Panc1 (cell line): ENCODE measurements around the gene CXCR3. TPM values are rescaled to one million over a fixed set of nuclear protein-coding genes. Genes with fewer than 3 reads are reported as not detected.

Source experiments
- ATAC-seq: fragments of 200-7000 bp; cut with Tn5 transposase; 2 replicates; pipeline ENCODE4 v1.9.1; 2020; ENCODE audit warnings: mild to moderate bottlenecking, moderate library complexity
- BruUV-seq: library from RNA; stranded (reverse); fragments of 400-500 nt; replicated peaks from 2 replicates; lab custom pipeline; 2021; lab: Mats Ljungman, UMichigan
- CTCF ChIA-PET: fragments of 300-600 bp; sonication (Branson Sonifier 250); formaldehyde crosslinking; loops from one replicate; lab custom pipeline; 2022; ENCODE audit warnings: antibody characterized with exemption; lab: Charles Lee
- POLR2A ChIA-PET: fragments of 300-600 bp; sonication (Branson Sonifier 250); formaldehyde crosslinking; loops from one replicate; lab custom pipeline; 2022; ENCODE audit warnings: antibody characterized with exemption; lab: Charles Lee
- DNase-seq: peaks from one replicate; pipeline ENCODE4 v3.0.0-alpha.2; 2010; ENCODE audit warnings: low read depth, low spot score
- H3K27ac ChIP-seq: 2 replicates; pipeline ENCODE4 v1.5.1; 2011; ENCODE audit warnings: mild to moderate bottlenecking, low read length, inconsistent platforms
- H3K27me3 ChIP-seq: fragments of 200-500 bp; sonication (Bioruptor generic); 2 replicates; pipeline ENCODE4 v1.6.0; 2014; ENCODE audit warnings: low read length, inconsistent platforms; ENCODE audit not compliant: control insufficient read depth, insufficient read depth
- H3K36me3 ChIP-seq: fragments of 200-500 bp; sonication (Bioruptor generic); 2 replicates; pipeline ENCODE4 v1.5.1; 2014; ENCODE audit warnings: inconsistent platforms, mild to moderate bottlenecking, low read length, moderate library complexity; ENCODE audit not compliant: control insufficient read depth, insufficient read depth
- H3K4me1 ChIP-seq: 2 replicates; pipeline ENCODE4 v1.5.1; 2011; ENCODE audit warnings: inconsistent platforms, mild to moderate bottlenecking, low read length, moderate library complexity; ENCODE audit not compliant: control insufficient read depth, insufficient read depth
- H3K4me3 ChIP-seq, 2 experiments: 2 replicates each; pipeline ENCODE4 v1.5.1; 2011 to 2012; ENCODE audit warnings: low read depth in 2 of 2, low read length in 2 of 2, mild to moderate bottlenecking in 2 of 2, inconsistent platforms in 1 of 2, moderate library complexity in 1 of 2
- H3K9me3 ChIP-seq: fragments of 200-500 bp; sonication (Bioruptor generic); 2 replicates; pipeline ENCODE4 v1.5.1; 2014; ENCODE audit warnings: low read depth, mild to moderate bottlenecking, inconsistent platforms, low read length, moderate library complexity; ENCODE audit not compliant: control insufficient read depth, insufficient read depth
- POLR2AphosphoS5 ChIP-seq: IDR thresholded peaks from 2 replicates; pipeline ENCODE4 v1.6.1; 2012; ENCODE audit warnings: mild to moderate bottlenecking, low read depth, low read length, moderate library complexity
- REST ChIP-seq, 2 experiments: IDR thresholded peaks; 2 replicates each; pipeline ENCODE4 v1.6.1; 2011 to 2012; ENCODE audit warnings: low read depth in 2 of 2, control low read depth in 1 of 2, low read length in 1 of 2, mild to moderate bottlenecking in 1 of 2, moderate library complexity in 1 of 2; ENCODE audit not compliant: insufficient read depth in 1 of 2
- SIN3A ChIP-seq: IDR thresholded peaks from 2 replicates; pipeline ENCODE4 v1.6.1; 2012; ENCODE audit warnings: low read depth, mild to moderate bottlenecking, low read length, moderate library complexity, borderline replicate concordance; ENCODE audit not compliant: insufficient read depth
- TCF7L2 ChIP-seq: IDR thresholded peaks from 2 replicates; pipeline ENCODE4 v1.6.1; 2011; ENCODE audit warnings: mild to moderate bottlenecking, low read depth, low read length, inconsistent platforms
- in situ Hi-C: cut with HindIII; loops from 2 replicates; pipeline ENCODE4 v1.10.0; 2016; ENCODE audit warnings: low sequenced_read_pairs, low pct_unique_long_range_greater_than_20kb
- intact Hi-C: fragments of 100-400 bp; cut with micrococcal nuclease; formaldehyde crosslinking; loops from one replicate; pipeline ENCODE4 v1.10.0; 2022; ENCODE audit not compliant: unreplicated experiment
- total RNA-seq: library from RNA; stranded (reverse); gene quantifications from one replicate; pipeline ENCODE4 v1.2.1, GENCODE V29; 2021; ENCODE audit not compliant: unreplicated experiment
- TF ChIP-seq, protein P1 (sequence below): fragments of 450-650 bp; IDR thresholded peaks from 2 replicates; pipeline ENCODE4 v1.5.1; 2017; ENCODE audit warnings: mild to moderate bottlenecking

Gene CXCR3
- total RNA-seq, 1 experiment from 2014 or later = not detected

- Histone ChIP-seq H3K27me3 (no peaks in the 10 kb centered on the region), H3K27ac (no peak overlapping the region), H3K4me3 (no peak overlapping the region), H3K4me1 (no peaks in the 10 kb centered on the region), H3K36me3 (no peaks in the 10 kb centered on the region), H3K9me3 (no peaks in the 10 kb centered on the region)
- in situ Hi-C loops = no loop called here
- DNase-seq (no peak), ATAC-seq (no peak)
- CTCF ChIA-PET = no interaction called here
- TF ChIP-seq REST (IDR thresholded peaks at IDR 0.05; ENCODE audit: insufficient read depth in 1 of 2, low read depth in 2 of 2, low read length in 1 of 2) = no peak
- TF ChIP-seq SIN3A = no peak
- TF ChIP-seq, protein P1, sequence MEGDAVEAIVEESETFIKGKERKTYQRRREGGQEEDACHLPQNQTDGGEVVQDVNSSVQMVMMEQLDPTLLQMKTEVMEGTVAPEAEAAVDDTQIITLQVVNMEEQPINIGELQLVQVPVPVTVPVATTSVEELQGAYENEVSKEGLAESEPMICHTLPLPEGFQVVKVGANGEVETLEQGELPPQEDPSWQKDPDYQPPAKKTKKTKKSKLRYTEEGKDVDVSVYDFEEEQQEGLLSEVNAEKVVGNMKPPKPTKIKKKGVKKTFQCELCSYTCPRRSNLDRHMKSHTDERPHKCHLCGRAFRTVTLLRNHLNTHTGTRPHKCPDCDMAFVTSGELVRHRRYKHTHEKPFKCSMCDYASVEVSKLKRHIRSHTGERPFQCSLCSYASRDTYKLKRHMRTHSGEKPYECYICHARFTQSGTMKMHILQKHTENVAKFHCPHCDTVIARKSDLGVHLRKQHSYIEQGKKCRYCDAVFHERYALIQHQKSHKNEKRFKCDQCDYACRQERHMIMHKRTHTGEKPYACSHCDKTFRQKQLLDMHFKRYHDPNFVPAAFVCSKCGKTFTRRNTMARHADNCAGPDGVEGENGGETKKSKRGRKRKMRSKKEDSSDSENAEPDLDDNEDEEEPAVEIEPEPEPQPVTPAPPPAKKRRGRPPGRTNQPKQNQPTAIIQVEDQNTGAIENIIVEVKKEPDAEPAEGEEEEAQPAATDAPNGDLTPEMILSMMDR = no peak
- TF ChIP-seq TCF7L2 = no peak
- no peak for TF ChIP-seq POLR2AphosphoS5
- POLR2A ChIA-PET = no interaction called here
- no TSS peak for BruUV-seq
- intact Hi-C loops = no loop called here
Observed at GRCh38 chrX:71640002-71640401, 21.7 kb upstream of the CXCR3 start.

GRCh38 chrX:71638409-71638808, 20.1 kb upstream of the CXCR3 start:
- intact Hi-C loops = no loop called here

More at GRCh38 chrX:71638409-71638808, 20.1 kb upstream of the CXCR3 start:
- in situ Hi-C loops = no loop called here
- no peak overlapping the region for H3K27ac ChIP-seq
- no peak overlapping the region for H3K4me3 ChIP-seq
- no peaks in the 10 kb centered on the region for H3K9me3 ChIP-seq
- no TSS peak for BruUV-seq
- ChIA-PET CTCF (no interaction called here), POLR2A (no interaction called here)
- TF ChIP-seq POLR2AphosphoS5 (no peak), REST (IDR thresholded peaks at IDR 0.05; ENCODE audit: insufficient read depth in 1 of 2, low read depth in 2 of 2, low read length in 1 of 2) (no peak), SIN3A (no peak), TCF7L2 (no peak)
- TF ChIP-seq, protein P1 = no peak
- ATAC-seq (no peak), DNase-seq (no peak)
- H3K36me3 ChIP-seq = no peaks in the 10 kb centered on the region
- H3K4me1 ChIP-seq = no peaks in the 10 kb centered on the region
- H3K27me3 ChIP-seq = no peaks in the 10 kb centered on the region
